Endothelial cell of hepatic sinusoid (primary cell): ENCODE results near the gene HSFX3.
"Not testable (repeated sequence)": the region's sequence is repeated elsewhere in the genome, so short reads cannot be mapped to it uniquely, and the experiment has no call there.

ENCODE experiments used
- in situ Hi-C: cut with HindIII; loops from 2 replicates; pipeline ENCODE4 v1.10.0; 2017; ENCODE audit warnings: low sequenced_read_pairs

Gene HSFX3, protein sequence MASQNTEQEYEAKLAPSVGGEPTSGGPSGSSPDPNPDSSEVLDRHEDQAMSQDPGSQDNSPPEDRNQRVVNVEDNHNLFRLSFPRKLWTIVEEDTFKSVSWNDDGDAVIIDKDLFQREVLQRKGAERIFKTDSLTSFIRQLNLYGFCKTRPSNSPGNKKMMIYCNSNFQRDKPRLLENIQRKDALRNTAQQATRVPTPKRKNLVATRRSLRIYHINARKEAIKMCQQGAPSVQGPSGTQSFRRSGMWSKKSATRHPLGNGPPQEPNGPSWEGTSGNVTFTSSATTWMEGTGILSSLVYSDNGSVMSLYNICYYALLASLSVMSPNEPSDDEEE

DNA sequence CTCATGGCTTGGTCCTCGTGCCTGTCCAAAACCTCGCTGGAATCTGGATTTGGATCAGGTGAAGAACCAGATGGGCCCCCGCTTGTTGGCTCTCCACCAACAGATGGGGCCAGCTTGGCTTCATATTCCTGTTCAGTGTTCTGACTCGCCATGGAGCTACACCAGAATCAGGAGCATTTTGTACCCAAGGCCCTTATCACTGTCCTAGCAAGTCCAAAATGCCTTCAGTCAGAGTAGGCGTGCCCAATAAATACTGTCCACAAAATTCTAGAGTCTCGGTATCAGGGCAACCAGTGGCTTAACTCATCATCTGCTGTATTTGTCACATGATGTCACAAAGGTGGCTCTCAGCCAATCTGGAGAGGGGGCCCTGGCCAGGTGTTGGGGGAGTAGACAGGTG is at the start of gene HSFX3:
TSS of gene HSFX3 (minus strand) at position 224 of the 400 bp plus-strand sequence. CDS start at position 152, 72 bp downstream.
- in situ Hi-C loops, result not testable (repeated sequence)

DNA sequence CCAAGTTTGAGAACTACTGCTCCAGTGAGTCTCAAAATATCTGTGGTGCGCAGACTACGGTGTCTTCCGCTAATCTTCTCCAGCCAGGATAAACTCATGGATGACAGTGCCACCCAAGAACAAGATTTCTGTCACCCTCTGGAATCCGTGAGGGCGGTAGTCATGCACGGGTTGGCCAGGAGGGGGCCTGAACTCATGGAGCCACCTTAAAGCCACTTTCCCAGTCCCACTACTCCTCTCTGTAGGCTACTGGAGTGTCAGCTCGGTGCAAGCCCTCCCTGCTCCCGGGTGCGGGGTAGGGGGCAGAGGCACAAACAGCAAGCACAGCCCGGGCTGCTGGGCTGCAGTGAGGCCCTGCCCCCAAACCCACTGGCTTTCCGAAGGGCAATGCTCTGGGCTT is 48.9 kb upstream of the HSFX3 start:
- in situ Hi-C loops, result not testable (repeated sequence)

- in situ Hi-C loops, result not testable (repeated sequence)
Observed at GRCh38 chrX:149595943-149596342, 46.2 kb upstream of the HSFX3 start.

GRCh38 chrX:149595214-149595613 is 45.5 kb upstream of the HSFX3 start, which contains the start of gene HSFX2:
HSFX2 (minus strand) TSS chrX:149595314; CDS start chrX:149594700, 614 bp downstream.
- in situ Hi-C loops, result not testable (repeated sequence)

DNA sequence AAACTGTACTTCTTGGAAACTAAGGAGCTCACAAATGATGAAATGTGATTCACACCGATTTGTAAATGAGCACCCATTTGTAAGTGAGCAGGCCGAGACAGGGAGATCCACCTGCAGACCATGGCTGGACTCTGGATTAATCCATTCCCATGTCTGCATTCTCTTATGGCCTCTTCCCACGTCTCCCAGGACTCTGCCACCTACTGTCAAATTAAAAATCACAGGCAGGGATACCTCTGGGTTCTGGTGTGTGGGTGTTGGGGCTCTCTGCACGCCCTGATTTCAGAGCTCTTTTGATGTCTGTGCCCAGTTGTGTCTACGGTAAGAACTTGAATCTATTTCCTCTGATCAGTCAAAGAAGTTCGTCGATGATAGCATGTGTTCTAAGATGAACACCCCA is 41.3 kb upstream of the HSFX3 start:
- in situ Hi-C loops, result not testable (repeated sequence)

GRCh38 chrX:149587359-149587758 is 37.6 kb upstream of the HSFX3 start, which contains the start of gene MAGEA9B:
MAGEA9B (minus strand) TSS chrX:149587459; CDS start chrX:149583179, 4,280 bp downstream.
- in situ Hi-C loops, result not testable (repeated sequence)

DNA sequence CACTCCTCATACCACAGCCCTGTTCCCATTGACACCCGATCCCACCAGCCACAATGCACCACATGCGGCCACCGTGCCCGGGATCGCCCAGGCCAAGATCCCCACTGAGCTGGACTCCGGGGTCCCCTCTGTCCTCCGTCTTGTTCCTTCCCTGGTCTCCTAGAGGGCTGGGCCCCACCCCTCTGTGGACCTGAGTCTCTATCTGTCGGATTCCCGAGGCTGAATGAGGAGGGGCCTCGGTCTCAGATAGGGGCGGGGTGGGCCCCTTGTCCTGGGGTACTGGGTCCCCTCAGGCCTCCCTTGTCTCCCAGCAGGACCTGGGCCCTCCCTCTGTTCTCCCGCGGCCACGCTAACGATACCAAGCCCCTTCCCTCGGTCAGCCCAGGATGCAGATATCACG is 35.9 kb upstream of the HSFX3 start:
- in situ Hi-C loops, result not testable (repeated sequence)

- in situ Hi-C loops, result not testable (repeated sequence)
Observed at GRCh38 chrX:149573456-149573855, 23.7 kb upstream of the HSFX3 start.

DNA sequence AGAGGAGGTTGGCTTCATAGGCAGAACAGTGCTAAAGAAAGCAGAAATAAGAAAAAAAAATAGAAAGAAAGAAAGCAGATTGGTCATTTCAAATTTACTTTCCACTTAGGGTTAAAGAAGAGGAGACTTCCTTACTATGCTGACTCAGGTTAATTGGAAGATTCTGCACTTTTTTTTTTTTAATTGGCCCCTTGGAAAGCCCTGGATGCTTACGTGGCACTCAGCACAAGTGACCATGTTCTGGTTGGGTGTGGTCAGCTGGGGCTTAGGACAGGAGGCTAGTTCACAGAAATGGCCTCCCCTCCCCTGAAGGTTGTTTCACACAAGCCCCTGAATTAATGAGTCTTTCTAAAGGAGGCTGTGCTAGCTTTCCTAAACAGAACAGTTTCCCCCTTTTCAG is 23.0 kb upstream of the HSFX3 start:
- in situ Hi-C loops, result no loop called here

DNA sequence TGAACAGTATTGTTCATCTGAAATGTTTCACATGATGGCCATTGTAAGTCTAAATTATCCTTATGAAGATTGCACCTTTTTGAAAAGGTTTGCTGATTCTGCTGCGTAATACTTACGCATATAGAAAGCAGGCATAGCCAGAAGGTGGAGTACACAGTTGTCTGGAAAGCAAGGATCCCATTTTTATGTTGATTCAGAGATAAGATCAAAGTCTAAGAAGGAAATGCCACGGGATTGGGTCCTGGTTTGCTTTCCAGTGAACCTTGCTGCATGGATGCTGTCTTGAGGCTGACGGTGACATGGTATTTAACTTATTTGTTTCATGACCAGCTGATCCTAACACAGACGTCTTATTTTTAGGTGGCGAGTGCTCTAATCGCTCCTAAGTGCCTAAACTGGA is 22.0 kb upstream of the HSFX3 start:
- in situ Hi-C loops, result no loop called here

- in situ Hi-C loops, result no loop called here
Observed at GRCh38 chrX:149570668-149571067, 20.9 kb upstream of the HSFX3 start.

- in situ Hi-C loops, result no loop called here
Observed at GRCh38 chrX:149569770-149570169, 20.0 kb upstream of the HSFX3 start.

GRCh38 chrX:149568701-149569296 is 19.1 kb upstream of the HSFX3 start:
- in situ Hi-C loops, result no loop called here

DNA sequence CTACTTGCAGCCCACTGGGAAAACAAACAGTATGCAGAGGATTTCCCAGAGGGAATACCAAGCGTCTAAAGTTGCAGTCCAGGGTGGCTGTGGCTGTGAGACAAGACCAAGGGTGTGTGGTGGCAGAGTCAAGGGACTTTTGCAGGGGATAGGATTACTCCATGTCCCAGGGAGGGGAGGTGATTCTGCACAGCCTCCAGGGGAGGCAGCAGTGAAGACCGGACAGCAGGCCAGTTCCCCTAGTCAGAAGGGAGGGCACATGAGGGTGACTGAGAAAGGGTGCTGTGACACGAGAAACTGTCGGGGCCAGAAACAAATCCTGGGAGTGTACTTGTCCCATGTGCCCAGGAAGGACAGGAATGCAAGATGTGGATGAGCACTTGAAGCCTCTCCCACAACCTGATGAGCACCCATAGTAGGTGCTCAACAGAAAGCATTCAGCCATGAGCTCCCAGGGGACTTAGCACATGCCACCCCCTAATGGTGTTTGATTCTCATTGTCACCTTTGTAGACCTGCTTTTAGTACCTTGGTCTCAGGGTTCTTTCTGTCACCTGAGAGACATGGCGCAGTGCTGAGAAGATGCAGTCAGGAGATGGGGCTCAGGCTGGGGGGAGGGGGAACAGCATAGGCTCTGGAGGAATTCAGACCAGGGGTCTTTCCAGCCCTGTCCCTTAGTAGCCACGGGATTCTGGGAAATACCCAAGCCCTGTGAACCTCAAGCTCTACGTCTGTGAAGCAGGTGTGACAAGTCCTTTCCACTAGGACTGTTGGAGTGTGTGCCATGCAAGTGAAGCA is 18.1 kb upstream of the HSFX3 start:
- in situ Hi-C loops, result no loop called here

GRCh38 chrX:149563359-149563758 is 13.6 kb upstream of the HSFX3 start:
- in situ Hi-C loops, result no loop called here

DNA sequence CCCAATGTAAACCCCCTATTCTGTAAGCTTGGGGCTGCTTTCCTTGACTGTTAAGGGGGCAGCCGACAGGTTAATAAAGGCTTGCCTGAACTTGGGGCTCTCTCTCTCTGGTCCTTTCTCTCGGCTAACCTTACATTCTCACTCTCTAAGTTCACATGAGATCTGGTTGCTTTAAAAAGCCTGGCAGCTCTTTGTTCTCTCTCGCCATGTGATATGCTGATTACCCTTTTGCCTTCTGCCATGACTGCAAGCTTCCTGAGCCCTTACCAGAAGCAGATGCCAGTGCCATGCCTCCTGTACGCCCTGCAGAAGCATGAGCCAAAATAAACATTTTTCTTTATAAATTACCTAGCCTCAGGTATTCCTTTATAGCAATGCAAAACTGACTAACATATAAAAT is 5.5 kb upstream of the HSFX3 start:
- in situ Hi-C loops, result not testable (repeated sequence)

- in situ Hi-C loops, result not testable (repeated sequence)
Observed at GRCh38 chrX:149551939-149552248, 2.2 kb upstream of the HSFX3 start.

DNA sequence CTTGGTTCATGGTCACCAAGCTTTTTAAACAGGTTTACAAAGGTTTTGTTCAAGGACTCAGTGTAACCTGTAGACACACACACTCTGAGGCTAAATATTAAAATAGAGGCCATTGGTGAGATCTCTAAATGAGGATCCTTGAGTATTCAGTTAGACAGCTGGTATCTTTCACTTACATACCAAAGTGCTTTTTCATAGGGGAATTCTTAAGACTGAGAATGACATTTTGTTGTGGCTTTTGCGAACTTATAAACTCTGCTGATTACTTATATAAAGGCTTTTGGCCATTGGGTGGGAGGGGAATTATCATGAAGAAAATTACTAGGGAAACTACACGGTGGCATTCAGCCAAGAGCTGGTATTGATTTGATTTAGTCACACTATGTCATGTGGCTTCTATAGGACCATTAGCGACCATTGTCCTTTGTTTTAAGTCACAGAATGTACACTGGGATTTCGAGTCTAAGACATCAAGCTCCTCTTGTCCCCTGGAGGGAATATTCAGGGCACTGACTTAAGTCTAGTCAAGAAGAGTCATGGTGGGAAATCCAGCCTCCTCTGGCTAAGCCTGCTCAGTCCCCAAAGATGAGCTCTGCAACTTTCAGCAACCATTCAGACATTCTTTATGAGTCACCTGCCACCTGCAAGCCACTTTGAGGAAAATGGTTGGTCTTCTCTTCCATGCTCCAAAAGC is 1.7 kb upstream of the HSFX3 start:
- in situ Hi-C loops, result not testable (repeated sequence)

DNA sequence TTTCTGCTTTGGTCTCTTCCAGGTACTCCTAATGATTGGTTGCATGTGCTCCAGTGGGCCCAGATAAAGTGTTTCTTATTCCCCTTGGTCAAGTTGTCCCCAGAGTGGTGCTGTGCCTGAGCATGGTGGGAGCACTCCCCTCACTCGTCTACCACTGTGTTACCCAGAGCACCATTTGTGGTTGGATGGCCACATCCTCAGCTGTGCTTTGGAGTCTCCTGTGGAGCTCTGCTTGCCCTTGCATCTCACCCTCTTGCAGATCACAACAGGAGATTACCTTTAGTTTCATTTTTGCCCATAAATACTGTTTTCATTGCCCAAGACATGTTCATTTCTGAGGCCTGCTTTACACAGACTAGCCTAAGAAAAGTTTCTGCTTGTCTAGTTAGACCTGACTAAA is 730 bp upstream of the HSFX3 start:
- in situ Hi-C loops, result not testable (repeated sequence)

DNA sequence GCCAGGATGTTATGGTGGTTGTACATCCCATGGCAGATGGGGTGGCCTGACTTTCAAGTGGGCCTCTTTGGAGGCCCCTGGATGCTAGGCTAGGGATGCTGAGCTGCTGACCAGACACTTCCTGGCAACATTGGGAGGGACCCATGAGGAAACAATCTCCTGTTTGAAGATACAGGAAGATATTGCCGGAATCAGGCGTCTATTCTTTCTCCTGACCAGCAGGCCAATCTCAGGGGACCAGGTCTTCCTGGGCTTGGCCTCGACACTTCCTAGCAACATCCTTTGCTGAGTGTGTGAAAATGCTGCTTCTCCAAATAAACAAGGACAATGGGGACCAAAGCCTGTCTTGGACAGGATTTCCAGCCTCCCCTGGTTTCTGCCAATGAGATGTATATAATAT is 1.9 kb downstream of the HSFX3 start:
- in situ Hi-C loops, result not testable (repeated sequence)

DNA sequence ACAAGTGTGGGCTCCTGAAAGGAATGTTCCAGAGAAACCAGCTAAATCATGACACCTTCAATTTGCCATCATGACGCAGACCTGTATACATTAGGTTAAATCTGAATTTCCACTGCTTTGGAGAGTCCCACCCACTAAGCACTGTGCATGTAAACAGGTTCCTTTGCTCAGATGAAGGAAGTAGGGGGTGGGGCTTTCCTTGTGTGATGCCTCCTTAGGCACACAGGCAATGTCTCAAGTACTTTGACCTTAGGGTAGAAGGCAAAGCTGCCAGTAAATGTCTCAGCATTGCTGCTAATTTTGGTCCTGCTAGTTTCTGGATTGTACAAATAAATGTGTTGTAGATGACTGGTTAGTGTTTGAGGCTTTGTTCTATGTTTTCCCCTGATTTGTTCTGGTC is 2.8 kb downstream of the HSFX3 start:
- in situ Hi-C loops, result not testable (repeated sequence)
